ENCODE results near the gene HSPD1. TPM values are rescaled to one million over a fixed set of nuclear protein-coding genes. Genes with fewer than 3 reads are reported as not detected.

Gene HSPD1
- total and polyA plus RNA-seq, 9 of the 15 experiments (the other 6 are each of a cell fraction or from before 2014, with no cell fraction given): 398 to 1,014 (median 622) TPM

DNA sequence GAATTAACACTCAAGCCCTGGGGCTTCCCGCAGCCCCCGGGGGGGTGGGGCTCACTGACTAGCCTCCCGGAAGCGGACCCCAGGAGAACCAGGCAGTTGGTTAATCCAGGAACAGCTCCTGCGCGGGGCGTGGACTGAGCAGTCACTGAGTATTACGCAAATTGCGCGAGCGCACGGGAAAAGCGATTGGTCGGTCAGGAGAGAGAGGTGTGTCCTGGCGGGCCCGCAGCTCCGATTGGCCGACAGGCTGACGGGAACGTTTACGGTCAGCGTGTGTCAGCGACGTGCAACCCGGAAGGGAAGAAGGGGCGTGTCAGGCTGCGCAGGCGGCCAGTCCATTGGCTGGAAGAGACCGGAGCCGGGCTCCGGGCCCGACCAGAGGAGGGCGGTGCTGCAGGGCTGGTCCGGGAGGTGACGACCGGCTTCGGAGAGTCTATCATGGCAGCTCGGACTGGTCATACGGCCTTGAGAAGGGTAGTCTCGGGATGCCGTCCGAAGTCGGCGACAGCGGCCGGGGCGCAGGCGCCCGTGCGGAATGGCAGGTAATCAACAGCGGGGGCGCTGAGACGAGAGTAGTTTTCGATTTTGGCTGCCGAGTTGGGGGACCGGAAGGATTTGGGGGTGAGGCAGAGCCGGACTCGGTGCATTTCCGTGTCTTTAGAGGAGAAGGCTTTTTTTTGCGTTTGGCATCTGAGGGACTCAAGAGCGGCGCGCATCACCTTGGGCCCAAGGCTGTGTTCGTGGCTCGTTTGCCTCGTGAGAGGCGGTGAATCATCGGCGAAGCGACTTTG lies 46.3 kb downstream of the HSPD1 start, which contains the start of gene COQ10B (continued):
- TF ChIP-seq FOSL1 (tag; conservative IDR thresholded peaks at IDR 0.05) (peak; percentile 89), ZKSCAN1 (IDR thresholded peaks at IDR 0.05; ENCODE audit: low read depth, low read length) (0 out of 2 replicates have a peak, but pooled peaks have one; percentile 4), TEAD2 (tag; IDR thresholded peaks at IDR 0.05) (no peak), ZNF175 (CRISPR knock-in tag; IDR thresholded peaks at IDR 0.05; ENCODE audit: low read depth) (no peak), MTA2 (IDR thresholded peaks at IDR 0.05; ENCODE audit: low read depth) (no peak), SIN3A (IDR thresholded peaks at IDR 0.05; ENCODE audit: borderline replicate concordance in 2 of 2, control insufficient read depth in 1 of 2, low read depth in 2 of 2, low read length in 2 of 2) (peak in 1 of 2 experiments; percentile 61; a peak in 1 of 4 replicates), SMARCA5 (IDR thresholded peaks at IDR 0.05) (no peak), DPF2 (IDR thresholded peaks at IDR 0.05) (peak; percentile 20; the same call in 1 of the 2 replicates), ZNF24 (IDR thresholded peaks at IDR 0.05) (peak; percentile 91), BRF1 (IDR thresholded peaks at IDR 0.05; ENCODE audit: borderline replicate concordance, extremely low read depth, insufficient read length) (no peak), STAT5B (CRISPR knock-in tag; IDR thresholded peaks at IDR 0.05) (no peak)
- TF ChIP-seq, protein P1, sequence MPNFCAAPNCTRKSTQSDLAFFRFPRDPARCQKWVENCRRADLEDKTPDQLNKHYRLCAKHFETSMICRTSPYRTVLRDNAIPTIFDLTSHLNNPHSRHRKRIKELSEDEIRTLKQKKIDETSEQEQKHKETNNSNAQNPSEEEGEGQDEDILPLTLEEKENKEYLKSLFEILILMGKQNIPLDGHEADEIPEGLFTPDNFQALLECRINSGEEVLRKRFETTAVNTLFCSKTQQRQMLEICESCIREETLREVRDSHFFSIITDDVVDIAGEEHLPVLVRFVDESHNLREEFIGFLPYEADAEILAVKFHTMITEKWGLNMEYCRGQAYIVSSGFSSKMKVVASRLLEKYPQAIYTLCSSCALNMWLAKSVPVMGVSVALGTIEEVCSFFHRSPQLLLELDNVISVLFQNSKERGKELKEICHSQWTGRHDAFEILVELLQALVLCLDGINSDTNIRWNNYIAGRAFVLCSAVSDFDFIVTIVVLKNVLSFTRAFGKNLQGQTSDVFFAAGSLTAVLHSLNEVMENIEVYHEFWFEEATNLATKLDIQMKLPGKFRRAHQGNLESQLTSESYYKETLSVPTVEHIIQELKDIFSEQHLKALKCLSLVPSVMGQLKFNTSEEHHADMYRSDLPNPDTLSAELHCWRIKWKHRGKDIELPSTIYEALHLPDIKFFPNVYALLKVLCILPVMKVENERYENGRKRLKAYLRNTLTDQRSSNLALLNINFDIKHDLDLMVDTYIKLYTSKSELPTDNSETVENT (CRISPR knock-in tag; IDR thresholded peaks at IDR 0.05): no peak
- TF ChIP-seq, protein P2, sequence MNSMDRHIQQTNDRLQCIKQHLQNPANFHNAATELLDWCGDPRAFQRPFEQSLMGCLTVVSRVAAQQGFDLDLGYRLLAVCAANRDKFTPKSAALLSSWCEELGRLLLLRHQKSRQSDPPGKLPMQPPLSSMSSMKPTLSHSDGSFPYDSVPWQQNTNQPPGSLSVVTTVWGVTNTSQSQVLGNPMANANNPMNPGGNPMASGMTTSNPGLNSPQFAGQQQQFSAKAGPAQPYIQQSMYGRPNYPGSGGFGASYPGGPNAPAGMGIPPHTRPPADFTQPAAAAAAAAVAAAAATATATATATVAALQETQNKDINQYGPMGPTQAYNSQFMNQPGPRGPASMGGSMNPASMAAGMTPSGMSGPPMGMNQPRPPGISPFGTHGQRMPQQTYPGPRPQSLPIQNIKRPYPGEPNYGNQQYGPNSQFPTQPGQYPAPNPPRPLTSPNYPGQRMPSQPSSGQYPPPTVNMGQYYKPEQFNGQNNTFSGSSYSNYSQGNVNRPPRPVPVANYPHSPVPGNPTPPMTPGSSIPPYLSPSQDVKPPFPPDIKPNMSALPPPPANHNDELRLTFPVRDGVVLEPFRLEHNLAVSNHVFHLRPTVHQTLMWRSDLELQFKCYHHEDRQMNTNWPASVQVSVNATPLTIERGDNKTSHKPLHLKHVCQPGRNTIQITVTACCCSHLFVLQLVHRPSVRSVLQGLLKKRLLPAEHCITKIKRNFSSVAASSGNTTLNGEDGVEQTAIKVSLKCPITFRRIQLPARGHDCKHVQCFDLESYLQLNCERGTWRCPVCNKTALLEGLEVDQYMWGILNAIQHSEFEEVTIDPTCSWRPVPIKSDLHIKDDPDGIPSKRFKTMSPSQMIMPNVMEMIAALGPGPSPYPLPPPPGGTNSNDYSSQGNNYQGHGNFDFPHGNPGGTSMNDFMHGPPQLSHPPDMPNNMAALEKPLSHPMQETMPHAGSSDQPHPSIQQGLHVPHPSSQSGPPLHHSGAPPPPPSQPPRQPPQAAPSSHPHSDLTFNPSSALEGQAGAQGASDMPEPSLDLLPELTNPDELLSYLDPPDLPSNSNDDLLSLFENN (IDR thresholded peaks at IDR 0.05; ENCODE audit: low read depth in 2 of 2, low read length in 2 of 2): no peak
- TF ChIP-seq, protein P3, sequence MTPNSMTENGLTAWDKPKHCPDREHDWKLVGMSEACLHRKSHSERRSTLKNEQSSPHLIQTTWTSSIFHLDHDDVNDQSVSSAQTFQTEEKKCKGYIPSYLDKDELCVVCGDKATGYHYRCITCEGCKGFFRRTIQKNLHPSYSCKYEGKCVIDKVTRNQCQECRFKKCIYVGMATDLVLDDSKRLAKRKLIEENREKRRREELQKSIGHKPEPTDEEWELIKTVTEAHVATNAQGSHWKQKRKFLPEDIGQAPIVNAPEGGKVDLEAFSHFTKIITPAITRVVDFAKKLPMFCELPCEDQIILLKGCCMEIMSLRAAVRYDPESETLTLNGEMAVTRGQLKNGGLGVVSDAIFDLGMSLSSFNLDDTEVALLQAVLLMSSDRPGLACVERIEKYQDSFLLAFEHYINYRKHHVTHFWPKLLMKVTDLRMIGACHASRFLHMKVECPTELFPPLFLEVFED (CRISPR knock-in tag; conservative IDR thresholded peaks at IDR 0.05): 0 out of 2 replicates have a peak, but pooled peaks have one; percentile 26
- TF ChIP-seq, protein P4, sequence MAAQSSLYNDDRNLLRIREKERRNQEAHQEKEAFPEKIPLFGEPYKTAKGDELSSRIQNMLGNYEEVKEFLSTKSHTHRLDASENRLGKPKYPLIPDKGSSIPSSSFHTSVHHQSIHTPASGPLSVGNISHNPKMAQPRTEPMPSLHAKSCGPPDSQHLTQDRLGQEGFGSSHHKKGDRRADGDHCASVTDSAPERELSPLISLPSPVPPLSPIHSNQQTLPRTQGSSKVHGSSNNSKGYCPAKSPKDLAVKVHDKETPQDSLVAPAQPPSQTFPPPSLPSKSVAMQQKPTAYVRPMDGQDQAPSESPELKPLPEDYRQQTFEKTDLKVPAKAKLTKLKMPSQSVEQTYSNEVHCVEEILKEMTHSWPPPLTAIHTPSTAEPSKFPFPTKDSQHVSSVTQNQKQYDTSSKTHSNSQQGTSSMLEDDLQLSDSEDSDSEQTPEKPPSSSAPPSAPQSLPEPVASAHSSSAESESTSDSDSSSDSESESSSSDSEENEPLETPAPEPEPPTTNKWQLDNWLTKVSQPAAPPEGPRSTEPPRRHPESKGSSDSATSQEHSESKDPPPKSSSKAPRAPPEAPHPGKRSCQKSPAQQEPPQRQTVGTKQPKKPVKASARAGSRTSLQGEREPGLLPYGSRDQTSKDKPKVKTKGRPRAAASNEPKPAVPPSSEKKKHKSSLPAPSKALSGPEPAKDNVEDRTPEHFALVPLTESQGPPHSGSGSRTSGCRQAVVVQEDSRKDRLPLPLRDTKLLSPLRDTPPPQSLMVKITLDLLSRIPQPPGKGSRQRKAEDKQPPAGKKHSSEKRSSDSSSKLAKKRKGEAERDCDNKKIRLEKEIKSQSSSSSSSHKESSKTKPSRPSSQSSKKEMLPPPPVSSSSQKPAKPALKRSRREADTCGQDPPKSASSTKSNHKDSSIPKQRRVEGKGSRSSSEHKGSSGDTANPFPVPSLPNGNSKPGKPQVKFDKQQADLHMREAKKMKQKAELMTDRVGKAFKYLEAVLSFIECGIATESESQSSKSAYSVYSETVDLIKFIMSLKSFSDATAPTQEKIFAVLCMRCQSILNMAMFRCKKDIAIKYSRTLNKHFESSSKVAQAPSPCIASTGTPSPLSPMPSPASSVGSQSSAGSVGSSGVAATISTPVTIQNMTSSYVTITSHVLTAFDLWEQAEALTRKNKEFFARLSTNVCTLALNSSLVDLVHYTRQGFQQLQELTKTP (IDR thresholded peaks at IDR 0.05; ENCODE audit: low read depth in 1 of 2, partially characterized antibody in 2 of 2): peak in 1 of 2 experiments; percentile 13

Data from K562 (cell line).